Fibroblast of lung (primary cell): Measurements from ENCODE around the gene HPDL. TPM values are rescaled to one million over a fixed set of nuclear protein-coding genes. Genes with fewer than 3 reads are reported as not detected.
A peak's percentile ranks its signal among the peaks of the same experiment; 100 is the strongest.

Experiments used
- DNase-seq, 2 donors: peaks; one replicate each; pipeline versions ENCODE4 v3.0.0 to v3.0.0-alpha.2; 2010; ENCODE audit warnings: low read depth in 2 of 2
- H2AFZ ChIP-seq: 2 replicates; pipeline ENCODE4 v1.5.1; 2012; ENCODE audit warnings: low read length, control low read depth, inconsistent platforms
- H3K27ac ChIP-seq: 2 replicates; pipeline ENCODE4 v1.5.1; 2011; ENCODE audit warnings: low read length, control low read depth; ENCODE audit not compliant: insufficient read depth
- H3K27me3 ChIP-seq: 2 replicates; pipeline ENCODE4 v1.5.1; 2011; ENCODE audit warnings: mild to moderate bottlenecking, low read length; ENCODE audit not compliant: control insufficient read depth, insufficient read depth
- H3K36me3 ChIP-seq: 2 replicates; pipeline ENCODE4 v1.5.1; 2011; ENCODE audit warnings: low read length; ENCODE audit not compliant: control insufficient read depth, insufficient read depth
- H3K4me1 ChIP-seq: 2 replicates; pipeline ENCODE4 v1.5.1; 2011; ENCODE audit warnings: low read length; ENCODE audit not compliant: control insufficient read depth, insufficient read depth; ENCODE audit errors: extremely low read depth
- H3K4me2 ChIP-seq: 2 replicates; pipeline ENCODE4 v1.5.1; 2011; ENCODE audit warnings: low read length, control low read depth; ENCODE audit not compliant: insufficient read depth; ENCODE audit errors: extremely low read depth
- H3K4me3 ChIP-seq, 4 experiments: fragments of 200-600 bp in 1 of 4; sonication (generic) in 1 of 4; replicated peaks in 1 of 4; 2 replicates each; pipeline ENCODE4 v1.5.1; 2011 to 2016; ENCODE audit warnings: low read length in 4 of 4, low read depth in 3 of 4, mild to moderate bottlenecking in 3 of 4, control low read depth in 2 of 4, inconsistent platforms in 1 of 4, mixed read lengths in 1 of 4; ENCODE audit not compliant: insufficient read depth in 1 of 4; ENCODE audit errors: control extremely low read depth in 1 of 4
- H3K79me2 ChIP-seq: 2 replicates; pipeline ENCODE4 v1.5.1; 2012; ENCODE audit warnings: mild to moderate bottlenecking, low read length, inconsistent platforms; ENCODE audit not compliant: control insufficient read depth, insufficient read depth
- H3K9ac ChIP-seq: 2 replicates; pipeline ENCODE4 v1.5.1; 2011; ENCODE audit warnings: mild to moderate bottlenecking, low read length, control low read depth; ENCODE audit not compliant: insufficient read depth
- H3K9me3 ChIP-seq: 2 replicates; pipeline ENCODE4 v1.5.1; 2012; ENCODE audit warnings: low read depth, low read length; ENCODE audit not compliant: control insufficient read depth, insufficient read depth
- H4K20me1 ChIP-seq: 2 replicates; pipeline ENCODE4 v1.5.1; 2011; ENCODE audit warnings: low read length; ENCODE audit not compliant: control insufficient read depth, insufficient read depth; ENCODE audit errors: extremely low read depth
- CTCF ChIP-seq, 2 donors: IDR thresholded peaks in 1 of 2; conservative IDR thresholded peaks in 1 of 2; 1 replicate in 1 of 2; 2 replicates in 1 of 2; pipeline ENCODE4 v1.5.1; 2011 to 2012; ENCODE audit warnings: low read length in 2 of 2, control low read depth in 1 of 2, inconsistent platforms in 1 of 2, low read depth in 1 of 2, mild to moderate bottlenecking in 1 of 2
- EZH2 ChIP-seq: IDR thresholded peaks from 2 replicates; pipeline ENCODE4 v1.5.1; 2012; ENCODE audit warnings: low read length, control low read depth, mild to moderate bottlenecking; ENCODE audit errors: missing control alignments
- polyA plus RNA-seq, 2 donors: library from polyadenylated mRNA; depleted of rRNA in 1 of 2; stranded (reverse) in 1 of 2; unstranded in 1 of 2; fragments of >200 nt; gene quantifications; 2 replicates each; pipeline ENCODE4 v1.2.1, GENCODE V29; 2011 to 2012; ENCODE audit warnings: missing spikeins in 1 of 2
- total RNA-seq: library from RNA; depleted of rRNA; stranded (reverse); fragments of >200 nt; gene quantifications from 2 replicates; pipeline ENCODE4 v1.2.1, GENCODE V29; 2014

Gene HPDL
- total and polyA plus RNA-seq, 2 donors (not counting 1 experiment from before 2014, with no cell fraction given), result 0.17 TPM

DNA sequence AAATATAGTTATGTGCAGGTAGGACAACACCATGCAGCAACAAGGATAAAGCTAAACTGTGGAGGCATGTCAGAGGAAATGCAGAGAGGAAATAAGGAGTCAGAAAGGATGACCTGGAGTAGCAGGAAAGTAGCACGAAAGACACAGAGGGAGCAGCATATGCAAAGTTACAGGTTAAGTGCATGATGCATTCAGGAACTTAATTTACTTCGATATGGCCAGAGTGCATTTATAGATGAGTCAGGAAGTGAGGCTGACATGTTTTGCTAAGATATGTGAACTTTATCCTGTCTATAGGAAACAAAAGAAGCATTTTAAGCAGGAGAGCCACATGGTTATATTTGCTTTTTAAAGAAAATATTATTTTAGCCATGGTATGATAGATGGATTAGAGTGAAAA, 29.0 kb downstream of the HPDL start:
- no peaks in the 10 kb centered on the region for H3K27me3 ChIP-seq
- no peak overlapping the region for H3K9ac ChIP-seq
- H3K79me2 ChIP-seq, result no peaks in the 10 kb centered on the region
- H3K27ac ChIP-seq, result no peak overlapping the region
- H3K9me3 ChIP-seq, result no peaks in the 10 kb centered on the region
- no peaks in the 10 kb centered on the region for H4K20me1 ChIP-seq
- no peaks in the 10 kb centered on the region for H3K36me3 ChIP-seq
- TF ChIP-seq CTCF (conservative IDR thresholded peaks at IDR 0.05 in 1 of 2, IDR thresholded peaks at IDR 0.05 in 1 of 2; ENCODE audit: low read depth in 1 of 2, low read length in 2 of 2), result no peak
- TF ChIP-seq EZH2, result no peak
- H3K4me2 ChIP-seq, result no peak overlapping the region
- no peak overlapping the region for H2AFZ ChIP-seq
- no peak for DNase-seq
- H3K4me1 ChIP-seq, result peaks cover 5% of the 10 kb centered on the region
- no peak overlapping the region for H3K4me3 ChIP-seq

DNA sequence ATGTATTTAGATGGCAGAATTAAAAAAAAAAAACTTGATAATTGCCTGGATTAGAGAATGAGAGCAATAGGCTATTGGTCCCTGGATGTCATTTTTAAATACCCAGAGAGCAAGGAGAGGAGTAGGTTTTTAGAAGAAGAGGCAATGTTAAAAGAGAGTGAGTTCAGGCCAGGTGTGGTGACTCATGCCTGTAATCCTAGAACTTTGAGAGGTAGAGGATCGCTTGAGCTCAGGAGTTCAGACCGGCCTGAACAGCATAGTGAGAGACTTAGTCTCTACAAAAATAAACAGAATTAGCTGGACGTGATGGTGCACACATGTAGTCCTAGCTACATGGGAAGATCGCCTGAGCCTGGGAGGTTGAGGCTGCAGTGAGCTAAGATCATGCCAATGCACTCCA, 29.5 kb downstream of the HPDL start:
- no peaks in the 10 kb centered on the region for H3K79me2 ChIP-seq
- no peak overlapping the region for H3K4me3 ChIP-seq
- TF ChIP-seq CTCF (conservative IDR thresholded peaks at IDR 0.05 in 1 of 2, IDR thresholded peaks at IDR 0.05 in 1 of 2; ENCODE audit: low read depth in 1 of 2, low read length in 2 of 2), result no peak
- TF ChIP-seq EZH2, result no peak
- H4K20me1 ChIP-seq, result no peaks in the 10 kb centered on the region
- H3K9me3 ChIP-seq, result no peaks in the 10 kb centered on the region
- DNase-seq, result peak in 1 of 2 donors; percentile 16
- no peaks in the 10 kb centered on the region for H3K36me3 ChIP-seq
- peaks cover 5% of the 10 kb centered on the region for H3K4me1 ChIP-seq
- H3K27me3 ChIP-seq, result no peaks in the 10 kb centered on the region
- no peak overlapping the region for H3K4me2 ChIP-seq
- H2AFZ ChIP-seq, result no peak overlapping the region
- no peak overlapping the region for H3K27ac ChIP-seq
- H3K9ac ChIP-seq, result no peak overlapping the region

DNA sequence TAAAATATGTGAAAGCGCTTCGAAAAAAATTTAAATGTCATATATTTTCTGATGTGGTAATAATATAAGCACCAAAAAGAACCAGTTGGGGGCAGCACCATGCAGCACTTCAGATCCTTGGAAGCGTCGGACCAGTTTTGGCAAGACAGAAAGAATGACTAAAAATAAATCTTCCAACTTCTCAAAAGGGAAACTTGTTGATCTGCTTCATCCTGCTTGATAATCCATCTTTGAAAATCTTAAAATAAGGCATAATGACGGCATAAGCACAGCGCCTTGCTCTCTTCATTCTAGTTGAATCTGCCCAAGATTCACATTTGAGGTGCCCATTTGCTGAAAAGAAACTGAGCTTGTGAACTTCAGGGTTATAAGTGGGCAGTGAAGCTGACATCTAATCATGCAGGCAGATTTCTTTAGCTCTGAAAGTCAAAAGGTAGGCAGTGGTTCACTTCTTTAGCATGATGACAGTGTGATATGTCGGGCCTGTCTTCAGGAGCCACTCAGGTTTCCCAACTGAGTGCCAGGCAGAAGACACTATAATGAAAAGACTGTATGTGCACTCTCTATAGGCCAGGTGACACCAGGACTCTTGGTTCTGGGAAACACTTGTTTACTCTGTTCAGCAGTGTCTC, 33.3 kb downstream of the HPDL start:
- Histone ChIP-seq H3K4me3 (no peak overlapping the region), H3K9me3 (no peaks in the 10 kb centered on the region), H3K4me1 (peaks cover 5% of the 10 kb centered on the region), H3K9ac (no peak overlapping the region), H3K27me3 (no peaks in the 10 kb centered on the region), H4K20me1 (no peaks in the 10 kb centered on the region), H3K27ac (no peak overlapping the region), H2AFZ (peak overlapping the region; percentile 25), H3K4me2 (peak overlapping the region; percentile 73), H3K79me2 (no peaks in the 10 kb centered on the region), H3K36me3 (no peaks in the 10 kb centered on the region)
- TF ChIP-seq EZH2 (no peak), CTCF (conservative IDR thresholded peaks at IDR 0.05 in 1 of 2, IDR thresholded peaks at IDR 0.05 in 1 of 2; ENCODE audit: low read depth in 1 of 2, low read length in 2 of 2) (peak; percentile 56 to 70)
- DNase-seq, result peak; percentile 51 to 84
